HG02884 (cell line): ENCODE measurements around the gene USP17L18.
"Not testable (repeated sequence)": the region's sequence is repeated elsewhere in the genome, so short reads cannot be mapped to it uniquely, and the experiment has no call there.

Experiments
- ATAC-seq: cut with Tn5 transposase; IDR thresholded peaks from one replicate; pipeline ENCODE4 v1.9.1; 2021; ENCODE audit warnings: mild to moderate bottlenecking, moderate library complexity; ENCODE audit not compliant: unreplicated experiment

USP17L18 gene, protein sequence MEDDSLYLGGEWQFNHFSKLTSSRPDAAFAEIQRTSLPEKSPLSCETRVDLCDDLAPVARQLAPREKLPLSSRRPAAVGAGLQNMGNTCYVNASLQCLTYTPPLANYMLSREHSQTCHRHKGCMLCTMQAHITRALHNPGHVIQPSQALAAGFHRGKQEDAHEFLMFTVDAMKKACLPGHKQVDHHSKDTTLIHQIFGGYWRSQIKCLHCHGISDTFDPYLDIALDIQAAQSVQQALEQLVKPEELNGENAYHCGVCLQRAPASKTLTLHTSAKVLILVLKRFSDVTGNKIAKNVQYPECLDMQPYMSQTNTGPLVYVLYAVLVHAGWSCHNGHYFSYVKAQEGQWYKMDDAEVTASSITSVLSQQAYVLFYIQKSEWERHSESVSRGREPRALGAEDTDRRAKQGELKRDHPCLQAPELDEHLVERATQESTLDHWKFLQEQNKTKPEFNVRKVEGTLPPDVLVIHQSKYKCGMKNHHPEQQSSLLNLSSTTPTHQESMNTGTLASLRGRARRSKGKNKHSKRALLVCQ

GRCh38 chr4:9247953-9248680 is at the start of gene USP17L18:
Gene USP17L18, plus strand, starts transcription at chr4:9248630. Its CDS starts 0 bp downstream, at chr4:9248630.
- ATAC-seq = not testable (repeated sequence)

- ATAC-seq = not testable (repeated sequence)
Measured at GRCh38 chr4:9210357-9210756, 38.1 kb upstream of the USP17L18 start, which contains the start of gene USP17L10. Gene USP17L10, plus strand, starts transcription at chr4:9210657. Its CDS starts 0 bp downstream, at chr4:9210657.

- not testable (repeated sequence) for ATAC-seq
Measured at GRCh38 chr4:9214701-9215100, 33.7 kb upstream of the USP17L18 start.

- ATAC-seq = not testable (repeated sequence)
Measured at GRCh38 chr4:9215105-9215504, 33.3 kb upstream of the USP17L18 start, which contains the start of gene USP17L11. Gene USP17L11, plus strand, starts transcription at chr4:9215405. Its CDS starts 0 bp downstream, at chr4:9215405.

- ATAC-seq = not testable (repeated sequence)
Measured at GRCh38 chr4:9219852-9220251, 28.6 kb upstream of the USP17L18 start, which contains the start of gene USP17L12. Gene USP17L12, plus strand, starts transcription at chr4:9220152. Its CDS starts 0 bp downstream, at chr4:9220152.

- ATAC-seq = not testable (repeated sequence)
Measured at GRCh38 chr4:9224596-9224995, 23.8 kb upstream of the USP17L18 start, which contains the start of gene USP17L13. Gene USP17L13, plus strand, starts transcription at chr4:9224896. Its CDS starts 0 bp downstream, at chr4:9224896.

GRCh38 chr4:9230249-9230648 is 18.2 kb upstream of the USP17L18 start:
- not testable (repeated sequence) for ATAC-seq

GRCh38 chr4:9234085-9234484 is 14.3 kb upstream of the USP17L18 start, which contains the start of gene USP17L15:
Gene USP17L15, plus strand, starts transcription at chr4:9234385. Its CDS starts 0 bp downstream, at chr4:9234385.
- not testable (repeated sequence) for ATAC-seq

DNA sequence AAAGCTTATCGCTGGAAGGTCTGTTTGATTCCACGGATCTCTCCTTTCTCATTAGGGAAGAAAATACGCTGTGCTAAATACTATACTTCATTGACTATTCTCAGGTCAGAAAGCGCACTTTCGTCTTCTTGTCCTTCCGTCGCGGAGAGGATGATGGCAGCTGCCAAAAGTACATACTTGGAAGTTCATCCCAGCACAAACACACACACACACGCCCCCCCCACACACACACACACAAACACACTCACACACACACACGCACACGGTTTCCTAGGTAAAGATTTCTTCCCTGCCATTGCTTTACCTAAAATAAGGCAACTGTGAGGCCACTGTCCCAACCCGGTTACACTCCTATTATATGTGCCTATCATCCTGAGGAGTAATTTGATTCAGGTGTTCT is 10.0 kb upstream of the USP17L18 start:
- ATAC-seq = not testable (repeated sequence)

- not testable (repeated sequence) for ATAC-seq
Measured at GRCh38 chr4:9243579-9243978, 4.9 kb upstream of the USP17L18 start, which contains the start of gene USP17L17. Gene USP17L17, plus strand, starts transcription at chr4:9243879. Its CDS starts 0 bp downstream, at chr4:9243879.

DNA sequence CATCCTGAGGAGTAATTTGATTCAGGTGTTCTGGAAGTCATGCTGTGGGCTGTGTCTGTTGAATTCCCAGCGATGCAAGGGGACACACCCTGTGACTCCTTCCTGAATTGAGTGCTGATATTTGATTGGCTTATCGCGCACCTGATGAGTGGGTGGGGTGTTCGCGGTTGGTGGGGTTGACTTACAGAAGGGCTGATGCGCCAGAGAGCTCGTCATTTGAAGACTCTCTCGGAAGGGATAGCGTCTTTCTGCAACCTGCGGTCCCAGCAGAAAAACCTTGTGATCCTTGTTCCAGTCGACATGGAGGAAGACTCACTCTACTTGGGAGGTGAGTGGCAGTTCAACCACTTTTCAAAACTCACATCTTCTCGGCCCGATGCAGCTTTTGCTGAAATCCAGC is 4.6 kb downstream of the USP17L18 start, which contains the start of gene USP17L19:
TSS of gene USP17L19 (plus strand) at position 301 of the 400 bp plus-strand sequence. CDS start at position 301, 0 bp downstream.
- not testable (repeated sequence) for ATAC-seq

- not testable (repeated sequence) for ATAC-seq
Measured at GRCh38 chr4:9257824-9258223, 9.4 kb downstream of the USP17L18 start, which contains the start of gene USP17L20. Gene USP17L20, plus strand, starts transcription at chr4:9258124. Its CDS starts 0 bp downstream, at chr4:9258124.

DNA sequence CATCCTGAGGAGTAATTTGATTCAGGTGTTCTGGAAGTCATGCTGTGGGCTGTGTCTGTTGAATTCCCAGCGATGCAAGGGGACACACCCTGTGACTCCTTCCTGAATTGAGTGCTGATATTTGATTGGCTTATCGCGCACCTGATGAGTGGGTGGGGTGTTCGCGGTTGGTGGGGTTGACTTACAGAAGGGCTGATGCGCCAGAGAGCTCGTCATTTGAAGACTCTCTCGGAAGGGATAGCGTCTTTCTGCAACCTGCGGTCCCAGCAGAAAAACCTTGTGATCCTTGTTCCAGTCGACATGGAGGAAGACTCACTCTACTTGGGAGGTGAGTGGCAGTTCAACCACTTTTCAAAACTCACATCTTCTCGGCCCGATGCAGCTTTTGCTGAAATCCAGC is 14.1 kb downstream of the USP17L18 start, which contains the start of gene USP17L21:
TSS of gene USP17L21 (plus strand) at position 301 of the 400 bp plus-strand sequence. CDS start at position 301, 0 bp downstream.
- not testable (repeated sequence) for ATAC-seq

GRCh38 chr4:9267319-9267718 is 18.9 kb downstream of the USP17L18 start, which contains the start of gene USP17L22:
Gene USP17L22, plus strand, starts transcription at chr4:9267619. Its CDS starts 0 bp downstream, at chr4:9267619.
- ATAC-seq = not testable (repeated sequence)

- ATAC-seq = not testable (repeated sequence)
Measured at GRCh38 chr4:9271719-9272118, 23.3 kb downstream of the USP17L18 start.
